ENCODE measurements around the gene COPB1. TPM values are rescaled to one million over a fixed set of nuclear protein-coding genes. Genes with fewer than 3 reads are reported as not detected.
A peak's percentile ranks its signal among the peaks of the same experiment; 100 is the strongest.

The COPB1 gene
- total and polyA plus RNA-seq, 9 of the 15 experiments (the other 6 are each of a cell fraction or from before 2014, with no cell fraction given), result 64.7 to 188 (median 91.6) TPM

DNA sequence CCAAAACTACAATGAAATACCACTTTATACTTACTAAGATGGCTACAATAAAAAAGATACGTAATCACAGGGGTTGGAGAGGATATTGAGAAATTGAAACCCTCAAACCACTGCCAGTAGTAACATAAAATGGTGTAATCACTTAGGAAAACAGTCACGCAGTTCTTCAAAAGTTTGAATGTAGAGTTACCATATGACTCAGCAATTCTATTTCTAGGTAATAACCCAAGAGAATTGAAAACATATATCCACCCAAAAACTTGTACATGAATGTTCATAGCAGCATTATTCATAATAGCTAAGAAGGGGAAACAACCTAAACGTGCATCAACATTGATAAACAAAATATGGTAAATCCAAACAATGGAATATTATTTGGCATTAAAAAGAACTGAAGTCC lies 45.0 kb upstream of the COPB1 start (continued):
- TF ChIP-seq RBM14 (IDR thresholded peaks at IDR 0.05; ENCODE audit: borderline replicate concordance, insufficient read depth, low read depth, low read length) (no peak), POLR2H (tag; IDR thresholded peaks at IDR 0.05; ENCODE audit: low read depth) (no peak), MAFF (IDR thresholded peaks at IDR 0.05; ENCODE audit: low read length) (peak; percentile 92), CHD2 (IDR thresholded peaks at IDR 0.05; ENCODE audit: low read depth, low read length) (no peak), ZNF644 (tag; IDR thresholded peaks at IDR 0.05; ENCODE audit: low read depth) (no peak), ZNF143 (CRISPR knock-in tag; IDR thresholded peaks at IDR 0.05) (no peak), ZNF79 (CRISPR knock-in tag; IDR thresholded peaks at IDR 0.05; ENCODE audit: low read depth) (no peak), CEBPG (CRISPR knock-in tag; IDR thresholded peaks at IDR 0.05) (no peak), CEBPG (tag; conservative IDR thresholded peaks at IDR 0.05 in 1 of 2, IDR thresholded peaks at IDR 0.05 in 1 of 2) (peak in 1 of 2 experiments; percentile 59; a peak in 1 of 4 replicates)
- TF ChIP-seq, protein P1, sequence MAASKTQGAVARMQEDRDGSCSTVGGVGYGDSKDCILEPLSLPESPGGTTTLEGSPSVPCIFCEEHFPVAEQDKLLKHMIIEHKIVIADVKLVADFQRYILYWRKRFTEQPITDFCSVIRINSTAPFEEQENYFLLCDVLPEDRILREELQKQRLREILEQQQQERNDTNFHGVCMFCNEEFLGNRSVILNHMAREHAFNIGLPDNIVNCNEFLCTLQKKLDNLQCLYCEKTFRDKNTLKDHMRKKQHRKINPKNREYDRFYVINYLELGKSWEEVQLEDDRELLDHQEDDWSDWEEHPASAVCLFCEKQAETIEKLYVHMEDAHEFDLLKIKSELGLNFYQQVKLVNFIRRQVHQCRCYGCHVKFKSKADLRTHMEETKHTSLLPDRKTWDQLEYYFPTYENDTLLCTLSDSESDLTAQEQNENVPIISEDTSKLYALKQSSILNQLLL (CRISPR knock-in tag; IDR thresholded peaks at IDR 0.05; ENCODE audit: borderline replicate concordance), result no peak

DNA sequence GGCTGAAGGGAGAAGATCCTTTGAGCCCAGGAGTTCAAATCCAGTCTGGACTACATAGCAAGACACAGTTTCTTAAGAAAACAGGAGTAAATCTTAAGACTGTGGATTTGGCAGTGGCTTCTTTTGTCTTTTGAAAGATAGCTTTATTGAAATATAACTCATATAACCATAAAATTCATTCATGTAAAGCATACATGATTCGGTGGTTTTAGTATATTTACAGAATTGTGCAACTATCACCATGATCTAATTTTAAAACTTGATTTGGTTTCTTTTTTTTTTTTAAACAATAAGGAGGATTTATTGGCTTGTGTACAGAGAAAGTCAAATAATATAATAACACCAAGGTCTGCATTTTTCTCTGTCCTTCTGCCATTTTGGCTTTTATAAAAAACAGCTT lies 43.6 kb upstream of the COPB1 start:
- no peak for ATAC-seq
- Histone ChIP-seq H3K9ac (ENCODE audit: insufficient read depth in 1 of 2, low read depth in 2 of 2, low read length in 2 of 2) (no peak overlapping the region), H3K79me2 (ENCODE audit: control insufficient read depth, insufficient read depth, low read length) (peaks cover 2% of the 10 kb centered on the region; the same call in 1 of the 3 replicates), H2AFZ (ENCODE audit: low read depth, low read length) (no peak overlapping the region), H3K4me2 (ENCODE audit: insufficient read depth, low read length) (no peak overlapping the region), H3K27me3 (ENCODE audit: control insufficient read depth in 2 of 2, insufficient read depth in 2 of 2, low read length in 2 of 2) (no peaks in the 10 kb centered on the region), H3K4me3 (no peak overlapping the region), H3K9me3 (replicated peaks; ENCODE audit: control insufficient read depth, insufficient read depth, low read depth, low read length) (no peaks in the 10 kb centered on the region), H3K27ac (ENCODE audit: extremely low read depth, low read depth, low read length) (no peak overlapping the region), H3K4me1 (replicated peaks in 1 of 2; ENCODE audit: control insufficient read depth in 2 of 2, insufficient read depth in 2 of 2, low read length in 2 of 2) (peaks cover 0 to 13% of the 10 kb centered on the region in 2 experiments; a peak in 3 of 5 replicates), H4K20me1 (replicated peaks; ENCODE audit: control insufficient read depth, insufficient read depth, low read length) (no peaks in the 10 kb centered on the region), H3K9me1 (ENCODE audit: control insufficient read depth, insufficient read depth, low read length) (no peaks in the 10 kb centered on the region), H3K36me3 (ENCODE audit: control insufficient read depth, insufficient read depth, low read length) (peaks cover 5% of the 10 kb centered on the region; the same call in 2 of the 3 replicates)
- ChIA-PET POLR2A (interaction anchor here (0.9 kb wide), 1 partner anchor 23 kb away, joined by 4 read pairs; the partner anchor contains the start of gene PSMA1), CTCF (ENCODE audit: low intra/inter-chr PET ratio) (no interaction called here)
- BruUV-seq (replicated peaks), result no TSS peak
- TF ChIP-seq CBX1 (IDR thresholded peaks at IDR 0.05; ENCODE audit: low read depth), result no peak
- no peak for TF ChIP-seq SRSF3 (IDR thresholded peaks at IDR 0.05; ENCODE audit: insufficient read depth, low read length)
- no peak for TF ChIP-seq ZFP36 (IDR thresholded peaks at IDR 0.05; ENCODE audit: low read depth, low read length, partially characterized antibody)
- no peak for TF ChIP-seq SLC30A9 (CRISPR knock-in tag; IDR thresholded peaks at IDR 0.05)
- TF ChIP-seq HNRNPUL1 (IDR thresholded peaks at IDR 0.05; ENCODE audit: low read length), result no peak
- no peak for TF ChIP-seq MYBL2 (IDR thresholded peaks at IDR 0.05; ENCODE audit: low read depth)
- no peak for TF ChIP-seq MYBL2 (CRISPR knock-in tag; IDR thresholded peaks at IDR 0.05; ENCODE audit: borderline replicate concordance)
- no peak for TF ChIP-seq KDM1A (IDR thresholded peaks at IDR 0.05)
- TF ChIP-seq HCFC1 (IDR thresholded peaks at IDR 0.05; ENCODE audit: low read depth, low read length), result no peak
- no peak for TF ChIP-seq HDAC2 (IDR thresholded peaks at IDR 0.05)
- no peak for TF ChIP-seq MBD2 (IDR thresholded peaks at IDR 0.05; ENCODE audit: borderline replicate concordance, low read depth)
- in situ Hi-C loops (cut with MboI), result no loop called here
- intact Hi-C loops (cut with micrococcal nuclease), result no loop called here
- WGBS (ENCODE audit: insufficient coverage, low coverage, missing lambda C conversion rate), result 65% methylated on average over 1 of the region's 1 CpG
- no peak for DNase-seq (ENCODE audit: extremely low read depth in 1 of 4, low spot score in 3 of 4)
- FAIRE-seq, result no peak

All from K562 (cell line).